Measurements from ENCODE around the gene IGF2BP2.
"Not testable (repeated sequence)": the region's sequence is repeated elsewhere in the genome, so short reads cannot be mapped to it uniquely, and the experiment has no call there.

IGF2BP2 gene

GRCh38 chr3:185639632-185640206 is 185.1 kb downstream of the IGF2BP2 start:
- DNase-seq (ENCODE audit: low read depth), result no peak

GRCh38 chr3:185638651-185639050 is 186.2 kb downstream of the IGF2BP2 start:
- DNase-seq (ENCODE audit: low read depth), result not testable (repeated sequence)

- no peak for DNase-seq (ENCODE audit: low read depth)
Observed at GRCh38 chr3:185637388-185637787, 187.5 kb downstream of the IGF2BP2 start.

- no peak for DNase-seq (ENCODE audit: low read depth)
Observed at GRCh38 chr3:185632996-185633395, 191.8 kb downstream of the IGF2BP2 start.

GRCh38 chr3:185631508-185632206 is 193.2 kb downstream of the IGF2BP2 start:
- no peak for DNase-seq (ENCODE audit: low read depth)

- DNase-seq (ENCODE audit: low read depth), result no peak
Observed at GRCh38 chr3:185631108-185631507, 193.7 kb downstream of the IGF2BP2 start.

GRCh38 chr3:185630182-185630622 is 194.6 kb downstream of the IGF2BP2 start:
- DNase-seq (ENCODE audit: low read depth), result no peak

- DNase-seq (ENCODE audit: low read depth), result no peak
Observed at GRCh38 chr3:185629554-185630181, 195.2 kb downstream of the IGF2BP2 start.

GRCh38 chr3:185625784-185626183 is 199.1 kb downstream of the IGF2BP2 start:
- DNase-seq (ENCODE audit: low read depth), result no peak

- DNase-seq (ENCODE audit: low read depth), result no peak
Observed at GRCh38 chr3:185623939-185624665, 200.7 kb downstream of the IGF2BP2 start.

GRCh38 chr3:185613016-185613415 is 211.8 kb downstream of the IGF2BP2 start:
- DNase-seq (ENCODE audit: low read depth), result no peak

GRCh38 chr3:185606196-185606595 is 218.6 kb downstream of the IGF2BP2 start:
- no peak for DNase-seq (ENCODE audit: low read depth)

GRCh38 chr3:185605566-185605965 is 219.3 kb downstream of the IGF2BP2 start:
- no peak for DNase-seq (ENCODE audit: low read depth)

- no peak for DNase-seq (ENCODE audit: low read depth)
Observed at GRCh38 chr3:185595526-185595925, 229.3 kb downstream of the IGF2BP2 start.

- DNase-seq (ENCODE audit: low read depth), result no peak
Observed at GRCh38 chr3:185594073-185594472, 230.8 kb downstream of the IGF2BP2 start.

All from stimulated activated CD8-positive, alpha-beta memory T cell treated with anti-CD3 and anti-CD28 coated beads, Interleukin-15, amount 100 ng/mL, for 1 hour (primary cell).